ENCODE measurements around the gene AP4E1. TPM values are rescaled to one million over a fixed set of nuclear protein-coding genes. Genes with fewer than 3 reads are reported as not detected.

Gene AP4E1
- polyA plus RNA-seq, 1 donor from 2014 or later: 8.6 TPM

DNA sequence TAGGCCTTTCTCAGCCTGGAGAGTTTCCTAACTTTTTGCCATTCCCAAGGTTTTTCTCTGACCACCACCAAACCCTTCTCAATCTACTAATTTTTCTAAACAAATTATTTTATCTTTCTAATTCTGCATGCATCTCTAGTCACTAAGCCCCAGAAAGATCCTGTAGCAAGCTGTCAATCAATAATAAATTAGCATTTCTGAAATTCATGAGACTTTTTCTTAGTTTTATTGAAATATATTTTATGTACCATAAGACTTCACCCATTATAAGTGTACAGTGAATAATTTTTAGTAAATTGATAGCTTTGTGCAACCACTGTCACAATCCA, 22.4 kb upstream of the AP4E1 start:
- no peaks in the 10 kb centered on the region for H3K36me3 ChIP-seq (ENCODE audit: insufficient read depth, low read length)
- no peaks in the 10 kb centered on the region for H3K79me2 ChIP-seq (replicated peaks; ENCODE audit: insufficient read depth, low read length)
- H3K9ac ChIP-seq (ENCODE audit: low read length): no peak overlapping the region
- H4K20me1 ChIP-seq (ENCODE audit: insufficient read depth): no peaks in the 10 kb centered on the region
- H3K4me3 ChIP-seq (ENCODE audit: low read length): no peak overlapping the region
- H3K27ac ChIP-seq (ENCODE audit: low read length): no peak overlapping the region
- no peak for TF ChIP-seq RAD21 (conservative IDR thresholded peaks at IDR 0.05)
- no peak for TF ChIP-seq EP300 (conservative IDR thresholded peaks at IDR 0.05; ENCODE audit: poor library complexity, severe bottlenecking)
- no peak for TF ChIP-seq SMC3 (conservative IDR thresholded peaks at IDR 0.05; ENCODE audit: poor library complexity)
- TF ChIP-seq MXI1 (conservative IDR thresholded peaks at IDR 0.05; ENCODE audit: poor library complexity, severe bottlenecking): no peak
- TF ChIP-seq EZH2 (IDR thresholded peaks at IDR 0.05; ENCODE audit: borderline replicate concordance, insufficient read depth, low read length, poor library complexity, severe bottlenecking): no peak
- H2AFZ ChIP-seq (ENCODE audit: low read depth, low read length): no peak overlapping the region
- H3K9me3 ChIP-seq (ENCODE audit: low read length): no peaks in the 10 kb centered on the region
- no peaks in the 10 kb centered on the region for H3K9me2 ChIP-seq (ENCODE audit: insufficient read depth, low read length)
- H3K27me3 ChIP-seq (ENCODE audit: insufficient read depth, low read depth, low read length): no peaks in the 10 kb centered on the region
- H3F3A ChIP-seq (ENCODE audit: insufficient read depth, low read length, poor library complexity, severe bottlenecking): no peaks in the 10 kb centered on the region
- H3K4me2 ChIP-seq (ENCODE audit: low read length): no peak overlapping the region

DNA sequence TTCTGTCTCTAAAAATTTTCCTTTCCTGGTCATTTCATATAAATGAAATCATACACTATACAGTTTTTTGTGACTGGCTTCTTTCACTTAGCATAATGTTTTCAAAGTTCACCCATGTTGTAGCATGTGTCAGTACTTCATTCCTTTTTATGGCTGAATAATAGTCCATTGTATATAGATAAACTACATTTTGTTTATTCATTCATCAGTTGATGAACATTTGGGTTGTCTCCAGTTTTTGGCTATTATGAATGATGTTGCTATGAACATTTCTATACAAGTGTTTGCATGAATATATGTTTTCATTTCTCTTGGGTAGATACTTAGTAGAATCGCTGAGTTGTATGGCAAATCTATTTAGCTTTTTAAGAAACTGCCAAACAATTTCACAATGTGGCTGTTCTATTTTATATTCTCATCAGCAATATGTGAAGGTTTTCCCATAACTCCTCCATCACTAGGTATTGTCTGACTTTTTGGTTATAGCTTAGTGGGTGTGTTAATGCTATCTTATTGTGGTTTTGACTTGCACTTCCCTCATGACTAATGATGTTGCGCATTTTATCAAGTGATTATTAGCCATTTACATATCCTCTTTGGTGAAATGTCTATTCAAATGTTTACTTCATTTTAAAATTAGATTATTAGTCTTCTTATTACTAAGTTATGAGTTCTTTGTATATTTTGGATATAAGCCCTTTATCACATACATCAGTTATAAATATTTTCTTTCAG, 21.7 kb upstream of the AP4E1 start:
- Histone ChIP-seq H3F3A (ENCODE audit: insufficient read depth, low read length, poor library complexity, severe bottlenecking) (no peaks in the 10 kb centered on the region), H3K79me2 (replicated peaks; ENCODE audit: insufficient read depth, low read length) (no peaks in the 10 kb centered on the region), H3K27ac (ENCODE audit: low read length) (no peak overlapping the region), H4K20me1 (ENCODE audit: insufficient read depth) (no peaks in the 10 kb centered on the region), H3K27me3 (ENCODE audit: insufficient read depth, low read depth, low read length) (no peaks in the 10 kb centered on the region), H3K9me2 (ENCODE audit: insufficient read depth, low read length) (no peaks in the 10 kb centered on the region), H2AFZ (ENCODE audit: low read depth, low read length) (no peak overlapping the region), H3K36me3 (ENCODE audit: insufficient read depth, low read length) (no peaks in the 10 kb centered on the region), H3K4me2 (ENCODE audit: low read length) (no peak overlapping the region), H3K4me3 (ENCODE audit: low read length) (no peak overlapping the region), H3K9me3 (ENCODE audit: low read length) (no peaks in the 10 kb centered on the region), H3K9ac (ENCODE audit: low read length) (no peak overlapping the region)
- TF ChIP-seq SMC3 (conservative IDR thresholded peaks at IDR 0.05; ENCODE audit: poor library complexity) (no peak), RAD21 (conservative IDR thresholded peaks at IDR 0.05) (no peak), EZH2 (IDR thresholded peaks at IDR 0.05; ENCODE audit: borderline replicate concordance, insufficient read depth, low read length, poor library complexity, severe bottlenecking) (no peak), MXI1 (conservative IDR thresholded peaks at IDR 0.05; ENCODE audit: poor library complexity, severe bottlenecking) (no peak), EP300 (conservative IDR thresholded peaks at IDR 0.05; ENCODE audit: poor library complexity, severe bottlenecking) (no peak), POLR2AphosphoS5 (IDR thresholded peaks at IDR 0.05) (no peak), TAF1 (IDR thresholded peaks at IDR 0.05; ENCODE audit: low read depth) (no peak)
- TF ChIP-seq, protein P1, sequence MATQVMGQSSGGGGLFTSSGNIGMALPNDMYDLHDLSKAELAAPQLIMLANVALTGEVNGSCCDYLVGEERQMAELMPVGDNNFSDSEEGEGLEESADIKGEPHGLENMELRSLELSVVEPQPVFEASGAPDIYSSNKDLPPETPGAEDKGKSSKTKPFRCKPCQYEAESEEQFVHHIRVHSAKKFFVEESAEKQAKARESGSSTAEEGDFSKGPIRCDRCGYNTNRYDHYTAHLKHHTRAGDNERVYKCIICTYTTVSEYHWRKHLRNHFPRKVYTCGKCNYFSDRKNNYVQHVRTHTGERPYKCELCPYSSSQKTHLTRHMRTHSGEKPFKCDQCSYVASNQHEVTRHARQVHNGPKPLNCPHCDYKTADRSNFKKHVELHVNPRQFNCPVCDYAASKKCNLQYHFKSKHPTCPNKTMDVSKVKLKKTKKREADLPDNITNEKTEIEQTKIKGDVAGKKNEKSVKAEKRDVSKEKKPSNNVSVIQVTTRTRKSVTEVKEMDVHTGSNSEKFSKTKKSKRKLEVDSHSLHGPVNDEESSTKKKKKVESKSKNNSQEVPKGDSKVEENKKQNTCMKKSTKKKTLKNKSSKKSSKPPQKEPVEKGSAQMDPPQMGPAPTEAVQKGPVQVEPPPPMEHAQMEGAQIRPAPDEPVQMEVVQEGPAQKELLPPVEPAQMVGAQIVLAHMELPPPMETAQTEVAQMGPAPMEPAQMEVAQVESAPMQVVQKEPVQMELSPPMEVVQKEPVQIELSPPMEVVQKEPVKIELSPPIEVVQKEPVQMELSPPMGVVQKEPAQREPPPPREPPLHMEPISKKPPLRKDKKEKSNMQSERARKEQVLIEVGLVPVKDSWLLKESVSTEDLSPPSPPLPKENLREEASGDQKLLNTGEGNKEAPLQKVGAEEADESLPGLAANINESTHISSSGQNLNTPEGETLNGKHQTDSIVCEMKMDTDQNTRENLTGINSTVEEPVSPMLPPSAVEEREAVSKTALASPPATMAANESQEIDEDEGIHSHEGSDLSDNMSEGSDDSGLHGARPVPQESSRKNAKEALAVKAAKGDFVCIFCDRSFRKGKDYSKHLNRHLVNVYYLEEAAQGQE (IDR thresholded peaks at IDR 0.05; ENCODE audit: borderline replicate concordance): no peak
- TF ChIP-seq, protein P2, sequence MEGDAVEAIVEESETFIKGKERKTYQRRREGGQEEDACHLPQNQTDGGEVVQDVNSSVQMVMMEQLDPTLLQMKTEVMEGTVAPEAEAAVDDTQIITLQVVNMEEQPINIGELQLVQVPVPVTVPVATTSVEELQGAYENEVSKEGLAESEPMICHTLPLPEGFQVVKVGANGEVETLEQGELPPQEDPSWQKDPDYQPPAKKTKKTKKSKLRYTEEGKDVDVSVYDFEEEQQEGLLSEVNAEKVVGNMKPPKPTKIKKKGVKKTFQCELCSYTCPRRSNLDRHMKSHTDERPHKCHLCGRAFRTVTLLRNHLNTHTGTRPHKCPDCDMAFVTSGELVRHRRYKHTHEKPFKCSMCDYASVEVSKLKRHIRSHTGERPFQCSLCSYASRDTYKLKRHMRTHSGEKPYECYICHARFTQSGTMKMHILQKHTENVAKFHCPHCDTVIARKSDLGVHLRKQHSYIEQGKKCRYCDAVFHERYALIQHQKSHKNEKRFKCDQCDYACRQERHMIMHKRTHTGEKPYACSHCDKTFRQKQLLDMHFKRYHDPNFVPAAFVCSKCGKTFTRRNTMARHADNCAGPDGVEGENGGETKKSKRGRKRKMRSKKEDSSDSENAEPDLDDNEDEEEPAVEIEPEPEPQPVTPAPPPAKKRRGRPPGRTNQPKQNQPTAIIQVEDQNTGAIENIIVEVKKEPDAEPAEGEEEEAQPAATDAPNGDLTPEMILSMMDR (IDR thresholded peaks at IDR 0.05; ENCODE audit: poor library complexity, severe bottlenecking): no peak
